Sigmoid colon (tissue), 3 donors: ENCODE results near the gene AAMP.

Source experiments
- POLR2A ChIP-seq, 2 donors: fragments of 450-650 bp; IDR thresholded peaks; one replicate each; pipeline ENCODE4 v1.6.1; 2016; ENCODE audit warnings: antibody characterized with exemption in 2 of 2, mild to moderate bottlenecking in 2 of 2, moderate library complexity in 2 of 2
- TF ChIP-seq, protein P1 (sequence below), 4 experiments: fragments of 450-650 bp in 3 of 4; fragments of 200-600 bp in 1 of 4; IDR thresholded peaks; one replicate each; pipeline ENCODE4 v1.5.1; 2016 to 2019; ENCODE audit warnings: antibody characterized with exemption in 4 of 4, mild to moderate bottlenecking in 3 of 4, moderate library complexity in 2 of 4

DNA sequence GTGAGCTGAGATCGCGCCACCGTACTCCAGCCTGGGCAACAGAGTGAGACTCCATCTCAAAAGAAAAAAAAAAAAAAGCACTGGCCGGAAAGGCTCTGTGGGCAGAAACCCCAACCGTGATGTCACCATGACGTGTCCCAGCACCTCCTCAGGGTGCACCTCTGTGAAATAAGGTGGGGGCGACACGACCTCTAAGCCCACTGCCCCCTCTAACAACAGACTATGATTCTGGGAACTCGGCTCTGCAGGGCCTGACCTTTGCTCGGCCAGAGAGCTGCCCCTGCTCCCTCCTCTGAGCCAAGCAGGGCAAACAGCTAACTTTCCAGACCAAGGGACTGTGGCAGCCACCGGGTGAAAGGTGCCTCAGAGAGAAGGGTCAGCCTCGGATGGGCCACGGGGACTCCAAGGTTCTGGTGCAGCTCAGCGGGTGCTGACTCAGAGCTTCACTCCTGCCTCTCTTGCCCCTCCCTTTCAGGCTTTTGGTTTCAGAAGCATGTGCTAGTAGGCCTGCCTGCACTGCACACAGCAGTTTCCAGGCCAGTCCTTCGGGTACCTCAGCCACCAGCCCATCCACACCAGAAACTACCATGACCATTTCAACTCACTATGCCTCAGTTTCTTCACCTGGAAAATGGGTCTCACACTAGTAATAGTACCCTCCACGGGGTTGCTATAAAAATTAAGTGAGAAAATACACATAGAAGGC, 14.3 kb upstream of the AAMP start:
- TF ChIP-seq POLR2A (IDR thresholded peaks at IDR 0.05): no peak
- TF ChIP-seq, protein P1, sequence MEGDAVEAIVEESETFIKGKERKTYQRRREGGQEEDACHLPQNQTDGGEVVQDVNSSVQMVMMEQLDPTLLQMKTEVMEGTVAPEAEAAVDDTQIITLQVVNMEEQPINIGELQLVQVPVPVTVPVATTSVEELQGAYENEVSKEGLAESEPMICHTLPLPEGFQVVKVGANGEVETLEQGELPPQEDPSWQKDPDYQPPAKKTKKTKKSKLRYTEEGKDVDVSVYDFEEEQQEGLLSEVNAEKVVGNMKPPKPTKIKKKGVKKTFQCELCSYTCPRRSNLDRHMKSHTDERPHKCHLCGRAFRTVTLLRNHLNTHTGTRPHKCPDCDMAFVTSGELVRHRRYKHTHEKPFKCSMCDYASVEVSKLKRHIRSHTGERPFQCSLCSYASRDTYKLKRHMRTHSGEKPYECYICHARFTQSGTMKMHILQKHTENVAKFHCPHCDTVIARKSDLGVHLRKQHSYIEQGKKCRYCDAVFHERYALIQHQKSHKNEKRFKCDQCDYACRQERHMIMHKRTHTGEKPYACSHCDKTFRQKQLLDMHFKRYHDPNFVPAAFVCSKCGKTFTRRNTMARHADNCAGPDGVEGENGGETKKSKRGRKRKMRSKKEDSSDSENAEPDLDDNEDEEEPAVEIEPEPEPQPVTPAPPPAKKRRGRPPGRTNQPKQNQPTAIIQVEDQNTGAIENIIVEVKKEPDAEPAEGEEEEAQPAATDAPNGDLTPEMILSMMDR (IDR thresholded peaks at IDR 0.05): no peak
